ENCODE measurements around the gene RNU5B-1. TPM values are rescaled to one million over a fixed set of nuclear protein-coding genes. Genes with fewer than 3 reads are reported as not detected.

The RNU5B-1 gene
- total and polyA plus RNA-seq, 2 experiments from 2014 or later, result not detected

GRCh38 chr15:65331811-65332210, 27.3 kb downstream of the RNU5B-1 start:
- Histone ChIP-seq H3K4me3 (no peak overlapping the region), H3K9me2 (replicated peaks; ENCODE audit: insufficient read depth) (no peaks in the 10 kb centered on the region), H3K27me3 (no peaks in the 10 kb centered on the region), H4K20me1 (ENCODE audit: insufficient read depth, poor library complexity, severe bottlenecking) (no peaks in the 10 kb centered on the region), H3K27ac (no peak overlapping the region), H3K36me3 (replicated peaks; ENCODE audit: insufficient read depth, low read depth) (no peaks in the 10 kb centered on the region), H2AFZ (no peak overlapping the region), H3K4me1 (ENCODE audit: insufficient read depth) (no peaks in the 10 kb centered on the region), H3K4me2 (no peak overlapping the region), H3K79me2 (no peaks in the 10 kb centered on the region), H3K9me3 (ENCODE audit: low read depth) (no peaks in the 10 kb centered on the region)
- 93% methylated on average over 6 of the region's 7 CpGs for WGBS (ENCODE audit: low lambda C conversion rate, missing lambda C conversion rate)
- TF ChIP-seq EZH2phosphoT487 (IDR thresholded peaks at IDR 0.05; ENCODE audit: low read depth, severe bottlenecking, unreplicated experiment) (no peak), CTCF (IDR thresholded peaks at IDR 0.05; ENCODE audit: poor library complexity) (no peak), EZH2 (IDR thresholded peaks at IDR 0.05; ENCODE audit: borderline replicate concordance) (no peak)
- no peak for DNase-seq (ENCODE audit: low spot score)

- TF ChIP-seq CTCF (IDR thresholded peaks at IDR 0.05; ENCODE audit: poor library complexity) (no peak), EZH2phosphoT487 (IDR thresholded peaks at IDR 0.05; ENCODE audit: low read depth, severe bottlenecking, unreplicated experiment) (no peak), EZH2 (IDR thresholded peaks at IDR 0.05; ENCODE audit: borderline replicate concordance) (no peak)
- Histone ChIP-seq H3K36me3 (replicated peaks; ENCODE audit: insufficient read depth, low read depth) (no peaks in the 10 kb centered on the region), H4K20me1 (ENCODE audit: insufficient read depth, poor library complexity, severe bottlenecking) (no peaks in the 10 kb centered on the region), H3K27me3 (no peaks in the 10 kb centered on the region), H3K4me2 (no peak overlapping the region), H3K4me3 (no peak overlapping the region), H3K9me2 (replicated peaks; ENCODE audit: insufficient read depth) (no peaks in the 10 kb centered on the region), H3K9me3 (ENCODE audit: low read depth) (no peaks in the 10 kb centered on the region), H2AFZ (no peak overlapping the region), H3K79me2 (no peaks in the 10 kb centered on the region), H3K4me1 (ENCODE audit: insufficient read depth) (no peaks in the 10 kb centered on the region), H3K27ac (no peak overlapping the region)
- WGBS (ENCODE audit: low lambda C conversion rate, missing lambda C conversion rate), result 88% methylated on average over 31 of the region's 31 CpGs
- DNase-seq (ENCODE audit: low spot score), result no peak
These were observed 28.1 kb downstream of the RNU5B-1 start for GRCh38 chr15:65332391-65333147.

- Histone ChIP-seq H3K9me3 (ENCODE audit: low read depth) (no peaks in the 10 kb centered on the region), H3K27me3 (no peaks in the 10 kb centered on the region), H3K4me2 (no peak overlapping the region), H3K4me3 (no peak overlapping the region), H3K79me2 (no peaks in the 10 kb centered on the region), H3K9me2 (replicated peaks; ENCODE audit: insufficient read depth) (no peaks in the 10 kb centered on the region), H3K27ac (no peak overlapping the region), H3K4me1 (ENCODE audit: insufficient read depth) (no peaks in the 10 kb centered on the region), H3K36me3 (replicated peaks; ENCODE audit: insufficient read depth, low read depth) (no peaks in the 10 kb centered on the region), H2AFZ (no peak overlapping the region), H4K20me1 (ENCODE audit: insufficient read depth, poor library complexity, severe bottlenecking) (no peaks in the 10 kb centered on the region)
- no peak for DNase-seq (ENCODE audit: low spot score)
- 93% methylated on average over 16 of the region's 16 CpGs for WGBS (ENCODE audit: low lambda C conversion rate, missing lambda C conversion rate)
- TF ChIP-seq EZH2phosphoT487 (IDR thresholded peaks at IDR 0.05; ENCODE audit: low read depth, severe bottlenecking, unreplicated experiment) (no peak), CTCF (IDR thresholded peaks at IDR 0.05; ENCODE audit: poor library complexity) (no peak), EZH2 (IDR thresholded peaks at IDR 0.05; ENCODE audit: borderline replicate concordance) (no peak)
These were observed 28.8 kb downstream of the RNU5B-1 start for GRCh38 chr15:65333148-65333820.
